Measurements from ENCODE around the gene TEKT5. TPM values are rescaled to one million over a fixed set of nuclear protein-coding genes. Genes with fewer than 3 reads are reported as not detected.

The TEKT5 gene
- total and polyA plus RNA-seq, 2 experiments from 2014 or later: not detected

- Histone ChIP-seq H3K4me2 (ENCODE audit: unreplicated experiment) (no peak overlapping the region), H3K27ac (no peak overlapping the region)
These were observed 78.3 kb downstream of the TEKT5 start for GRCh38 chr16:10616419-10616755.

DNA sequence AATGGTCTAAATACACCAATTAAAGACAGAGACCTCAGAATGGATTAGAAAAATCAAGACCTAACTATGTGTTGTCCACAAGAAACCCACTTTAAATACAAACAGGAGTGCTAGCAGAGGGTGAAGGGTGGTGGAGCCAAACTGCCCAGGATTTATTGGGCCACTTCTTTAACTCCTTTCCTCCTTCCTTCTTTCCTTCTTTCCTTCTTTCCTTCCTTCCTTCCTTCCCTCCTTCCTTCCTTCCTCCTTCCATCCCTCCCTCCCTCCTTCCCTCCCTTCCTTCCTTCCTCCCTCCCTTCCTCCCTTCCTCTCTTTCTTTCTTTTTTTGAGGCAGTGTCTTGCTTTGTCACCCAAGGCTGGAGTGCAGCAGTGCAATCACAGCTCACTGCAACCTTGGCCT lies 80.0 kb downstream of the TEKT5 start:
- Histone ChIP-seq H3K79me2 (ENCODE audit: insufficient read depth) (no peaks in the 10 kb centered on the region), H2AFZ (no peak overlapping the region), H3K9me2 (ENCODE audit: insufficient read depth) (no peaks in the 10 kb centered on the region), H3F3A (ENCODE audit: insufficient read depth) (peaks cover 10% of the 10 kb centered on the region), H4K20me1 (ENCODE audit: insufficient read depth) (no peaks in the 10 kb centered on the region), H3K4me3 (no peak overlapping the region), H3K9me3 (ENCODE audit: low read depth) (no peaks in the 10 kb centered on the region), H3K9ac (no peak overlapping the region), H3K27ac (no peak overlapping the region), H3K27me3 (replicated peaks; ENCODE audit: insufficient read depth) (no peaks in the 10 kb centered on the region), H3K4me1 (ENCODE audit: insufficient read depth) (peaks cover 12% of the 10 kb centered on the region), H3K36me3 (ENCODE audit: low read depth) (no peaks in the 10 kb centered on the region), H3K4me2 (ENCODE audit: unreplicated experiment) (no peak overlapping the region)
- in situ Hi-C loops (cut with MboI): no loop called here
- DNase-seq: no peak
- TF ChIP-seq EZH2 (IDR thresholded peaks at IDR 0.05; ENCODE audit: insufficient read depth, poor library complexity, severe bottlenecking): no peak
- no peak for TF ChIP-seq EZH2phosphoT487 (IDR thresholded peaks at IDR 0.05; ENCODE audit: insufficient read depth, low read depth)

More at GRCh38 chr16:10616419-10616755, 78.3 kb downstream of the TEKT5 start:
- H3K9ac ChIP-seq: no peak overlapping the region
- H2AFZ ChIP-seq: no peak overlapping the region
- no peaks in the 10 kb centered on the region for H4K20me1 ChIP-seq (ENCODE audit: insufficient read depth)
- no peaks in the 10 kb centered on the region for H3K79me2 ChIP-seq (ENCODE audit: insufficient read depth)
- H3K36me3 ChIP-seq (ENCODE audit: low read depth): no peaks in the 10 kb centered on the region
- H3K9me2 ChIP-seq (ENCODE audit: insufficient read depth): no peaks in the 10 kb centered on the region
- H3F3A ChIP-seq (ENCODE audit: insufficient read depth): no peaks in the 10 kb centered on the region
- no peaks in the 10 kb centered on the region for H3K27me3 ChIP-seq (replicated peaks; ENCODE audit: insufficient read depth)
- TF ChIP-seq EZH2phosphoT487 (IDR thresholded peaks at IDR 0.05; ENCODE audit: insufficient read depth, low read depth) (no peak), EZH2 (IDR thresholded peaks at IDR 0.05; ENCODE audit: insufficient read depth, poor library complexity, severe bottlenecking) (no peak)
- H3K4me1 ChIP-seq (ENCODE audit: insufficient read depth): peaks cover 7% of the 10 kb centered on the region; the same call in 1 of the 2 replicates
- in situ Hi-C loops (cut with MboI): no loop called here
- no peak overlapping the region for H3K4me3 ChIP-seq
- DNase-seq: no peak
- no peaks in the 10 kb centered on the region for H3K9me3 ChIP-seq (ENCODE audit: low read depth)
- WGBS, 2 experiments (ENCODE audit: low coverage in 1 of 2, low lambda C conversion rate in 2 of 2, missing lambda C conversion rate in 2 of 2): 89 to 91% methylated on average over 6 of the region's 6 CpGs

DNA sequence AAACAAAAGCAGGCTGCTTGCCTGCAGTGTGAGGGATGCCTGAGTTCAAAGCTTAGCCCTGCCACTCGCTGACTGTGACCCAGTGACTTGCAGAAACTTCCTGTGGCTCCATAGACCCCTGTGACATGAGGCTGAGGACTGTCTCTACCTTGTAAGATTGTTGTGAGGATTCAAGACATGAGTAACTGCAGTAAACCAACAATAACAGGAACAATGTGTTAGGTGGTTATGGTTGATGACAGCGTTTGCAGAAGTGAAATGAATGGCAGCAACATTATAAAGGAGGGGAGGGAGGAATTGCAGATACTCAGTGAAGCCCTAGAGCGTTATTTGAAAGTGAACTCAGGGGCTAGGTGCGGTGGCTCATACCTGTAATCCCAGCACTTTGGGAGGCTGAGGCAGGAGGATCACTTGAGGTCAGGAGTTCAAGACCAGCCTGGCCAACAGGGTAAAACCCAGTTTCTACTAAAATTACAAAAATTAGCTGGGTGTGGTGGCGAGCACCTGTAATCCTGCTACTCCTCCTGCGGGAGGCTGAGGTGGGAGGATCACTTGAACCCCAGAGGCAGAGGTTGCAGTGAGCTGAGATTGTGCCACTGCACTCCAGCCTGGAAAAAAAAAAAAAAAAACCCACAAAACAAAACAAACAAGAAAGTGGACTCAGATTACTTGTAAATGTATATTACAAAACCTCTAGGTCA lies 80.8 kb downstream of the TEKT5 start:
- in situ Hi-C loops (cut with MboI): no loop called here
- Histone ChIP-seq H3K27ac (no peak overlapping the region), H3K9me2 (ENCODE audit: insufficient read depth) (no peaks in the 10 kb centered on the region), H3F3A (ENCODE audit: insufficient read depth) (peaks cover 16% of the 10 kb centered on the region), H2AFZ (no peak overlapping the region), H3K4me1 (ENCODE audit: insufficient read depth) (peaks cover 19% of the 10 kb centered on the region), H3K4me2 (ENCODE audit: unreplicated experiment) (no peak overlapping the region), H3K4me3 (no peak overlapping the region), H4K20me1 (ENCODE audit: insufficient read depth) (no peaks in the 10 kb centered on the region), H3K9ac (no peak overlapping the region), H3K36me3 (ENCODE audit: low read depth) (no peaks in the 10 kb centered on the region), H3K9me3 (ENCODE audit: low read depth) (no peaks in the 10 kb centered on the region), H3K79me2 (ENCODE audit: insufficient read depth) (no peaks in the 10 kb centered on the region), H3K27me3 (replicated peaks; ENCODE audit: insufficient read depth) (no peaks in the 10 kb centered on the region)
- WGBS, 2 experiments (ENCODE audit: low coverage in 1 of 2, low lambda C conversion rate in 2 of 2, missing lambda C conversion rate in 2 of 2): 78 to 79% methylated on average over 6 of the region's 6 CpGs
- no peak for DNase-seq
- TF ChIP-seq EZH2 (IDR thresholded peaks at IDR 0.05; ENCODE audit: insufficient read depth, poor library complexity, severe bottlenecking) (no peak), EZH2phosphoT487 (IDR thresholded peaks at IDR 0.05; ENCODE audit: insufficient read depth, low read depth) (no peak)

DNA sequence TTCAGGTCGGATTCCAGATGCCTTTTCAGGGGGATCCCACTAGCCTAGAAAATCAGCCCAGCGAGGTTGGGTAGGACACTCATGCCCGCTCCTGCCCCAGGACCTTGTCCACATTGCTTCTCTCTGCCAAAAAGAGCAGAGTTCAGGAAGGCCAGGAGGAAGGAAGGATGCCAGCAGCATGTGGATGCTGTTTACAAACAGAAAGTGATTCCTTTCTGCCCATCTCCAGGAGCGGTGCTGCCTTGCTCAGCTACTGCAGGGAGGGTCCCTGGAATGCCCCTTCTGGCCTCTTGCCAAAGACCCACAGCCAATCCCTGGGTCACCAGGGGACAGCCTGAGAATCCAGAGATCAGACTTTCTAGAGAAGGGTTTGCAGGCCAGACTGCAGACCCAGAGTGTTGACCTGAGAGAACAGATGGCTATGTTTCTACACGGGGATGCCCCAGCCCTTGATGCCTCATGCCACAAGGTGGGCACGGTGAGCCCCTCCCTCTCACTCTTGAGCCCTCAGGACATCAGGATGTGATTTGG lies 82.0 kb downstream of the TEKT5 start:
- no peak overlapping the region for H3K4me3 ChIP-seq
- DNase-seq: no peak
- 41 to 53% methylated on average over 5 to 6 of the region's 6 CpGs for WGBS, 2 experiments (ENCODE audit: low coverage in 1 of 2, low lambda C conversion rate in 2 of 2, missing lambda C conversion rate in 2 of 2)
- H3K36me3 ChIP-seq (ENCODE audit: low read depth): no peaks in the 10 kb centered on the region
- no peaks in the 10 kb centered on the region for H3K27me3 ChIP-seq (replicated peaks; ENCODE audit: insufficient read depth)
- in situ Hi-C loops (cut with MboI): no loop called here
- no peak overlapping the region for H3K4me2 ChIP-seq (ENCODE audit: unreplicated experiment)
- H3F3A ChIP-seq (ENCODE audit: insufficient read depth): peaks cover 23% of the 10 kb centered on the region
- H3K9me2 ChIP-seq (ENCODE audit: insufficient read depth): no peaks in the 10 kb centered on the region
- no peaks in the 10 kb centered on the region for H3K9me3 ChIP-seq (ENCODE audit: low read depth)
- no peaks in the 10 kb centered on the region for H3K79me2 ChIP-seq (ENCODE audit: insufficient read depth)
- no peak for TF ChIP-seq EZH2phosphoT487 (IDR thresholded peaks at IDR 0.05; ENCODE audit: insufficient read depth, low read depth)
- TF ChIP-seq EZH2 (IDR thresholded peaks at IDR 0.05; ENCODE audit: insufficient read depth, poor library complexity, severe bottlenecking): no peak
- no peak overlapping the region for H3K9ac ChIP-seq
- no peak overlapping the region for H3K27ac ChIP-seq
- H4K20me1 ChIP-seq (ENCODE audit: insufficient read depth): no peaks in the 10 kb centered on the region
- H2AFZ ChIP-seq: no peak overlapping the region
- peaks cover 27% of the 10 kb centered on the region for H3K4me1 ChIP-seq (ENCODE audit: insufficient read depth)
